HepG2 (cell line): ENCODE data around the gene KLF13. TPM values are rescaled to one million over a fixed set of nuclear protein-coding genes. Genes with fewer than 3 reads are reported as not detected.

Source experiments
- ATAC-seq: fragments of 200-7000 bp; cut with Tn5 transposase; 3 replicates; pipeline ENCODE4 v1.9.1; 2020; ENCODE audit warnings: mild to moderate bottlenecking, moderate library complexity
- BruUV-seq: library from RNA; stranded (reverse); fragments of 400-500 nt; replicated peaks from 2 replicates; lab custom pipeline; 2021; lab: Mats Ljungman, UMichigan
- CTCF ChIA-PET: fragments of 300-600 bp; formaldehyde crosslinking; extraction: SDS; loops from one replicate; lab custom pipeline; 2021; ENCODE audit warnings: low total read pairs, inconsistent platforms, low intra/inter-chr PET ratio; lab: Yijun Ruan, JAX
- POLR2A ChIA-PET: fragments of 350-600 bp; sonication (Branson Sonifier 250); formaldehyde crosslinking; loops from one replicate; lab custom pipeline; 2020; ENCODE audit warnings: antibody characterized with exemption, inconsistent platforms; lab: Yijun Ruan, JAX
- DNase-seq: peaks from one replicate; pipeline ENCODE4 v3.0.0-alpha.2; 2015; ENCODE audit warnings: low spot score
- FAIRE-seq: peaks from 3 replicates; lab custom pipeline; 2011; peaks lifted over from hg19 to GRCh38; lab: Jason Lieb, UNC
- H2AFZ ChIP-seq: one replicate; pipeline ENCODE4 v1.6.1; 2011; ENCODE audit warnings: low read length, inconsistent platforms
- H3K27ac ChIP-seq: fragments of 300-600 bp; 3 replicates; pipeline ENCODE4 v1.8.0; 2011; ENCODE audit warnings: mixed run types, mild to moderate bottlenecking, mixed read lengths, low read length, inconsistent platforms; ENCODE audit not compliant: insufficient read depth; ENCODE audit errors: extremely low read length
- H3K27me3 ChIP-seq, 2 experiments: fragments of 200-600 bp in 1 of 2; 2 replicates in 1 of 2; 3 replicates in 1 of 2; pipeline versions ENCODE4 v1.6.0 to v1.8.0; 2011; ENCODE audit warnings: low read length in 2 of 2, mild to moderate bottlenecking in 2 of 2, moderate library complexity in 2 of 2, inconsistent platforms in 1 of 2; ENCODE audit not compliant: insufficient read depth in 2 of 2, control insufficient read depth in 1 of 2
- H3K36me3 ChIP-seq, 2 experiments: fragments of 200-600 bp in 1 of 2; replicated peaks in 1 of 2; 2 replicates in 1 of 2; 3 replicates in 1 of 2; pipeline versions ENCODE4 v1.5.1 to v1.8.0; 2011; ENCODE audit warnings: low read length in 2 of 2, inconsistent platforms in 1 of 2; ENCODE audit not compliant: insufficient read depth in 2 of 2, control insufficient read depth in 1 of 2
- H3K4me1 ChIP-seq: 2 replicates; pipeline ENCODE4 v1.5.1; 2012; ENCODE audit warnings: low read length, inconsistent platforms; ENCODE audit not compliant: insufficient read depth
- H3K4me2 ChIP-seq: 2 replicates; pipeline ENCODE4 v1.6.0; 2011; ENCODE audit warnings: low read depth, low read length, inconsistent platforms
- H3K4me3 ChIP-seq, 3 experiments: fragments of 200-600 bp in 1 of 3; sonication (generic), shearing (Covaris generic) in 1 of 3; replicated peaks in 1 of 3; 2 replicates each; pipeline ENCODE4 v1.5.1; 2011 to 2016; ENCODE audit warnings: low read length in 3 of 3, inconsistent platforms in 2 of 3, low read depth in 2 of 3, mild to moderate bottlenecking in 2 of 3, control low read depth in 1 of 3, mixed read lengths in 1 of 3; ENCODE audit not compliant: insufficient read depth in 1 of 3
- H3K79me2 ChIP-seq: one replicate; pipeline ENCODE4 v1.6.1; 2011; ENCODE audit warnings: low read length, inconsistent platforms; ENCODE audit not compliant: insufficient read depth
- H3K9ac ChIP-seq: 2 replicates; pipeline ENCODE4 v1.6.0; 2011; ENCODE audit warnings: mild to moderate bottlenecking, low read depth, low read length, inconsistent platforms; ENCODE audit not compliant: insufficient read depth
- H3K9me3 ChIP-seq: 2 replicates; pipeline ENCODE4 v1.5.1; 2012; ENCODE audit warnings: mild to moderate bottlenecking, low read length
- H4K20me1 ChIP-seq: 2 replicates; pipeline ENCODE4 v1.6.0; 2011; ENCODE audit warnings: inconsistent platforms, mild to moderate bottlenecking, low read length, moderate library complexity; ENCODE audit not compliant: insufficient read depth
- ATAD3A ChIP-seq: sonication (generic); formaldehyde crosslinking; IDR thresholded peaks from 2 replicates; pipeline ENCODE4 v1.4.0; 2020; ENCODE audit warnings: missing genetic modification reagents
- BCL6 ChIP-seq: IDR thresholded peaks from 2 replicates; pipeline ENCODE4 v1.6.1; 2016; ENCODE audit warnings: missing genetic modification reagents, missing compliant biosample characterization
- FOXA3 ChIP-seq: IDR thresholded peaks from 2 replicates; pipeline ENCODE4 v1.6.1; 2016; ENCODE audit warnings: missing genetic modification reagents, missing compliant biosample characterization
- RARA ChIP-seq: IDR thresholded peaks from 2 replicates; pipeline ENCODE4 v1.6.1; 2016; ENCODE audit warnings: missing genetic modification reagents, missing compliant biosample characterization
- ZIK1 ChIP-seq: sonication (generic); formaldehyde crosslinking; IDR thresholded peaks from 2 replicates; pipeline ENCODE4 v1.5.0; 2020; ENCODE audit warnings: mild to moderate bottlenecking, low read depth, missing genetic modification reagents, borderline replicate concordance
- ZNF501 ChIP-seq: sonication (generic); formaldehyde crosslinking; IDR thresholded peaks from 2 replicates; pipeline ENCODE4 v1.5.1; 2020; ENCODE audit warnings: mild to moderate bottlenecking, moderate library complexity, missing genetic modification reagents
- WGBS: methylation state at CpG from one replicate; pipeline ENCODE4 v1.1.6; 2017; ENCODE audit warnings: low lambda C conversion rate; 5-methylcytosine and 5-hydroxymethylcytosine counted together
- in situ Hi-C: cut with HindIII; loops from 2 replicates; pipeline ENCODE4 v1.10.0; 2017; ENCODE audit warnings: low pct_unique_long_range_greater_than_20kb; ENCODE audit not compliant: extremely low pct_ligation_motif_present
- intact Hi-C: fragments of 100-400 bp; cut with micrococcal nuclease; formaldehyde crosslinking; loops from one replicate; pipeline ENCODE4 v1.10.0; 2022; ENCODE audit not compliant: unreplicated experiment
- polyA plus RNA-seq, 8 experiments: library from polyadenylated mRNA; depleted of rRNA in 3 of 8; stranded (reverse) in 7 of 8; unstranded in 1 of 8; fragments of >200 nt; fragmentation: Illumina TruSeq in 4 of 8; extraction: Trizol in 4 of 8; gene quantifications; 2 replicates each; pipeline versions ENCODE4 v1.2.1 to v1.2.3, GENCODE V29; 2011 to 2016; ENCODE audit warnings: low read depth in 4 of 8, missing spikeins in 1 of 8, mixed read lengths in 1 of 8; ENCODE audit not compliant: insufficient read depth in 1 of 8
- total RNA-seq, 5 experiments: library from RNA; depleted of rRNA; stranded (reverse); fragments of >200 nt; fragmentation: Illumina TruSeq; extraction: Trizol; gene quantifications; 2 replicates each; pipeline ENCODE4 v1.2.3, GENCODE V29; 2016; ENCODE audit warnings: low read depth in 1 of 5
- TF ChIP-seq, protein P1 (sequence below): sonication (generic); formaldehyde crosslinking; IDR thresholded peaks from 2 replicates; pipeline ENCODE4; 2020; ENCODE audit warnings: missing genetic modification reagents, mild to moderate bottlenecking, borderline replicate concordance
- TF ChIP-seq, protein P2 (sequence below): sonication (generic); formaldehyde crosslinking; IDR thresholded peaks from 2 replicates; pipeline ENCODE4 v1.4.0; 2020; ENCODE audit warnings: low read depth, mild to moderate bottlenecking, missing genetic modification reagents
- TF ChIP-seq, protein P3 (sequence below): IDR thresholded peaks from 2 replicates; pipeline ENCODE4 v1.6.1; 2016

KLF13 gene
- total and polyA plus RNA-seq, 2 of the 13 experiments (the other 11 are each of a cell fraction or from before 2014, with no cell fraction given) = 16.8 to 25.1 TPM

DNA sequence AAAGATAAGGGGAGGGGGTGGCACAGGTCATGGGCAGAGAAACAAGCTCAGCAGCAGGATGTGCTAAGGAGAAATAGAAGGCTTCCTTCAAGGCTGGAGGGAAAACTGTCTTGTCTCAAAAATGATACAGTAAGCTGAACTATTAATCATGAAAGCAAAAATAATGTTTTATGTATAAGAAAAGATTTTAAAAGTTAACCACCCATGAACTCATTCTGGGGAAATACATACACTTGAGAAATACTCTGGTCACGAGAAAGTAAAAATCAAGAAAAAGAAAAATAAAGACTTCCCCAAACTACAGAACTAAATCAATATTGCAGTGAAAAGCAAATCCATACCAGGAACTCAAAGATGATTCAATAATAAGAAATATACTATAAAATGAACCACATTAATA, 80.7 kb downstream of the KLF13 start:
- Histone ChIP-seq H3K79me2 (no peaks in the 10 kb centered on the region), H4K20me1 (no peaks in the 10 kb centered on the region), H3K9ac (no peak overlapping the region), H3K4me3 (no peak overlapping the region), H3K27ac (no peak overlapping the region), H2AFZ (no peak overlapping the region), H3K4me1 (peaks cover 30% of the 10 kb centered on the region), H3K4me2 (no peak overlapping the region), H3K36me3 (no peaks in the 10 kb centered on the region), H3K27me3 (peaks cover 0 to 27% of the 10 kb centered on the region in 2 experiments; a peak in 3 of 5 replicates), H3K9me3 (peaks cover 11% of the 10 kb centered on the region; the same call in 1 of the 2 replicates)
- TF ChIP-seq ZNF501 = no peak
- TF ChIP-seq RARA (CRISPR knock-in tag) = no peak
- no peak for TF ChIP-seq ATAD3A
- TF ChIP-seq, protein P1, sequence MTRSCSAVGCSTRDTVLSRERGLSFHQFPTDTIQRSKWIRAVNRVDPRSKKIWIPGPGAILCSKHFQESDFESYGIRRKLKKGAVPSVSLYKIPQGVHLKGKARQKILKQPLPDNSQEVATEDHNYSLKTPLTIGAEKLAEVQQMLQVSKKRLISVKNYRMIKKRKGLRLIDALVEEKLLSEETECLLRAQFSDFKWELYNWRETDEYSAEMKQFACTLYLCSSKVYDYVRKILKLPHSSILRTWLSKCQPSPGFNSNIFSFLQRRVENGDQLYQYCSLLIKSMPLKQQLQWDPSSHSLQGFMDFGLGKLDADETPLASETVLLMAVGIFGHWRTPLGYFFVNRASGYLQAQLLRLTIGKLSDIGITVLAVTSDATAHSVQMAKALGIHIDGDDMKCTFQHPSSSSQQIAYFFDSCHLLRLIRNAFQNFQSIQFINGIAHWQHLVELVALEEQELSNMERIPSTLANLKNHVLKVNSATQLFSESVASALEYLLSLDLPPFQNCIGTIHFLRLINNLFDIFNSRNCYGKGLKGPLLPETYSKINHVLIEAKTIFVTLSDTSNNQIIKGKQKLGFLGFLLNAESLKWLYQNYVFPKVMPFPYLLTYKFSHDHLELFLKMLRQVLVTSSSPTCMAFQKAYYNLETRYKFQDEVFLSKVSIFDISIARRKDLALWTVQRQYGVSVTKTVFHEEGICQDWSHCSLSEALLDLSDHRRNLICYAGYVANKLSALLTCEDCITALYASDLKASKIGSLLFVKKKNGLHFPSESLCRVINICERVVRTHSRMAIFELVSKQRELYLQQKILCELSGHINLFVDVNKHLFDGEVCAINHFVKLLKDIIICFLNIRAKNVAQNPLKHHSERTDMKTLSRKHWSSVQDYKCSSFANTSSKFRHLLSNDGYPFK (CRISPR knock-in tag) = no peak
- TF ChIP-seq, protein P2, sequence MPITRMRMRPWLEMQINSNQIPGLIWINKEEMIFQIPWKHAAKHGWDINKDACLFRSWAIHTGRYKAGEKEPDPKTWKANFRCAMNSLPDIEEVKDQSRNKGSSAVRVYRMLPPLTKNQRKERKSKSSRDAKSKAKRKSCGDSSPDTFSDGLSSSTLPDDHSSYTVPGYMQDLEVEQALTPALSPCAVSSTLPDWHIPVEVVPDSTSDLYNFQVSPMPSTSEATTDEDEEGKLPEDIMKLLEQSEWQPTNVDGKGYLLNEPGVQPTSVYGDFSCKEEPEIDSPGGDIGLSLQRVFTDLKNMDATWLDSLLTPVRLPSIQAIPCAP (CRISPR knock-in tag) = no peak
- TF ChIP-seq BCL6 (CRISPR knock-in tag) = no peak
- TF ChIP-seq FOXA3 (CRISPR knock-in tag) = no peak
- no peak for TF ChIP-seq ZIK1
- TF ChIP-seq, protein P3, sequence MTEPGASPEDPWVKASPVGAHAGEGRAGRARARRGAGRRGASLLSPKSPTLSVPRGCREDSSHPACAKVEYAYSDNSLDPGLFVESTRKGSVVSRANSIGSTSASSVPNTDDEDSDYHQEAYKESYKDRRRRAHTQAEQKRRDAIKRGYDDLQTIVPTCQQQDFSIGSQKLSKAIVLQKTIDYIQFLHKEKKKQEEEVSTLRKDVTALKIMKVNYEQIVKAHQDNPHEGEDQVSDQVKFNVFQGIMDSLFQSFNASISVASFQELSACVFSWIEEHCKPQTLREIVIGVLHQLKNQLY = no peak
- BruUV-seq = no TSS peak
- DNase-seq (no peak), FAIRE-seq (no peak), ATAC-seq (no peak)
- ChIA-PET CTCF (no interaction called here), POLR2A (no interaction called here)
- in situ Hi-C loops = no loop called here
- 10% methylated on average over 1 of the region's 1 CpG for WGBS
- intact Hi-C loops = no loop called here
